Measurements from ENCODE around the gene GAS6.
"Not testable (repeated sequence)": the region's sequence is repeated elsewhere in the genome, so short reads cannot be mapped to it uniquely, and the experiment has no call there.

Gene GAS6

GRCh38 chr13:113835461-113836270 lies 28.2 kb downstream of the GAS6 start:
- DNase-seq = no peak

DNA sequence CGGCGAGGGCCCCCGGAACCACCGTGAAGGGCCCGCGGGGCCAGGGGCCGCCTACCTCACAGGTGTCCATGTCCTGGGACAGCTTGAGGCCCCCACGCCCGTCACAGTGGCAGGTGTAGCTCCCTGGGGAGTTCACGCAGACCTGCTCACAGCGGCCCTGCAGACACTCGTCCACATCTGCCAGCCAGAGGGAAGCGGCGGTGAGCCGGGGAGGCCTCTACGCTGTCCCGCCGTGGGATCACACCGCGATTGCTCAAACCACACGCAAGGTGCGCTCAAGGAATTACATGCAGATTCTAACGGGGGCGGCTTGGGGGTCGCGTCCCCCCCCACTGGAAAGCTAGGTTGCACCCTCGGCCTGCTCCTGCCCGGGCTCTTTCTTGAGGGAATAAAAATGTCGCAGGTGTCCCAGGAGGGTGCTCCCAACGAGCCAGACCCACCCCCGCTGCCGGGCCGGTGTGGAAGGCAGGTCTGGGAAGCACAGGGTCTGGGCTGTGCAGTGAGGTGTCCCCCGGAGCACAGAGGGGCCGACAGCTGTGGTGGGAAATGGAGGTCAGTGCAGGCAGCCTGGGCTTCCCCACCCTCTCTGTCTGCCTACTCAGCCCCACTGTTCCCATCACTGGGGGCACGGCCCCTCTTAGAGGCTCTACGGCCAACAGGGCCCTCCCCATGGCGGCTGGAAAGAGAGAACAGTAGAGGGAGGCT lies 29.2 kb downstream of the GAS6 start:
- DNase-seq = no peak

DNA sequence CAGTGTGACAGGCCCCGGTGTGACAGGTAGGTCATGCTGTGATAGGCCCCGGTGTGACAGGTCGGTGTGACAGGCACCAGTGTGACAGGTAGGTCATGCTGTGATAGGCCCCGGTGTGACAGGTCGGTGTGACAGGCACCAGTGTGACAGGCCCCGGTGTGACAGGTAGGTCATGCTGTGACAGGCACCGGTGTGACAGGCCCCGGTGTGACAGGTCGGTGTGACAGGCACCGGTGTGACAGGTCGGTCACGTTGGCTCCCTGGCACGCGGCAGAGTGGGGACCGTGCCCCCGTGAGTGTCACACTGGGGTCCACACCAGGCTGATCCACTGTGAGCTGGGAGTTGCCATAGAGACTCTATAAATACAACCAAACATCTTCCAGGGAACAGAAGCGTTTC lies 29.9 kb downstream of the GAS6 start:
- DNase-seq = not testable (repeated sequence)

DNA sequence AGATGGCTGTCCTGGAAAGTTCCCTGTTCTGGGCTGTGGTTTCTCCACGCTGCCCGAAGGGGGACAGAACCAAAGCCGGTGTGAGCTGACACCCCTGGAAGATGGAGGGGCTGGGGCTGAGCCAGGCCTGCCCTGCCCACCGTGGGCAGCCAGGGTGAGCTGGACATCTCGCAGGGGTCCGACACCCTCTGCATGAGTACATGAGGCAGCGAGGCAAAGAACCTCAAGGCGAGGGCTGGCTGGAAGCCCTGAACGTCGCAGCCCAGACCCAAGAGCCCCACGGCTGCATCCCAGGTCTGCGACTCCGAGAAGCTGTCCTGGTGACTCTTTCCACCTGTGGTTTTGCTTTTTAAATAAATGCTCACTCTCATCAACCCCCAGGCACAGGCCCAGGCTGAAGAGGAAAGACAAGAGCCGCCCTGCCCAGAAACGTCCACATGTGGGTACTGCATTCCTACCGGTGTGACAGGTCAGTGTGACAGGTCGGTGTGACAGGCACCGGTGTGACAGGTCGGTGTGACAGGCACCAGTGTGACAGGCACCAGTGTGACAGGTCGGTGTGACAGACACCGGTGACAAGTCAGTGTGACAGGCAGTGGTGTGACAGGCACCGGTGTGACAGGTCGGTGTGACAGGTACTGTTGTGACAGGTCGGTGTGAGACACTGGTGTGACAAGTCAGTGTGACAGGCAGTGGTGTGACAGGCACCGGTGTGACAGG lies 30.6 kb downstream of the GAS6 start:
- no peak for DNase-seq

DNA sequence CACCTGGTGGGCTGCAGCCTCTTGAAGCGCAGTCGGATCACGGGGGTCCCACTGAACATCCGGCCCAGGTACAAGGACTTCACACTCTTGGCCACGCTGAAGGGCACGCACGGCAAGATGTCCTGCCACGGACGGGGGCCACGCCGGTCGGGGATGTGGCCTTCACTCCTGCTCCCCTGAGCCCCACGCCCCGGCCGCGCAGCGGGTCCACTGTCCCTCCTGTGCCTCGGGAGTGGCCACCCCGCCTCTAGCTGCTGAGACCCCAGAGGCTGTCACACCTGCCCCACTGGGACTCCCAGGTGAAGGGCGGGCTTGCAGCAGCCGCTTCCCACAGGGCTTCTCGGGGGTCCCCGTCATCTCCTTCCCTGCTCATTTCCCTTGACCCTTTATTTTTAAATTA lies 31.2 kb downstream of the GAS6 start:
- no peak for DNase-seq

DNA sequence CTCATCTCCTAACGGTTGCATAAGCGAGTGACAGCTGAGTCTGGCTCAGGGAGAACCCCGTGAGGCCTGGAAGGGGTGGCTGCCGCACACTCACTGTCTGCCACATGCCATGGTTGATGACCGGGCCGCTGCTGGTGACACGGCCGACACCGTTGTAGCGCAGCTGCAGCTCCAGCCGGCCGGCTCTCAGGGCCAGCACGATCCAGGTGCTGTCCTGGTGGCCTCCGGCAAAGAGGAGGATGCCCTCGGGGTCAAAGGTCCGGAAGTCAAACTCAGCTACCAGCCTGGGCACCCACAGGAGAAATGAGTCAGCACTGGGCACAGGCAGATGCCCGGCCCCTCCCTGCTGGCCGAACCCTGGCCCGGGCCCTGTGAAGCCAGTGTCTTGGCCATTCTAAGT lies 31.7 kb downstream of the GAS6 start:
- DNase-seq = no peak

- DNase-seq = no peak
These were observed 32.8 kb downstream of the GAS6 start for GRCh38 chr13:113831061-113831460.

DNA sequence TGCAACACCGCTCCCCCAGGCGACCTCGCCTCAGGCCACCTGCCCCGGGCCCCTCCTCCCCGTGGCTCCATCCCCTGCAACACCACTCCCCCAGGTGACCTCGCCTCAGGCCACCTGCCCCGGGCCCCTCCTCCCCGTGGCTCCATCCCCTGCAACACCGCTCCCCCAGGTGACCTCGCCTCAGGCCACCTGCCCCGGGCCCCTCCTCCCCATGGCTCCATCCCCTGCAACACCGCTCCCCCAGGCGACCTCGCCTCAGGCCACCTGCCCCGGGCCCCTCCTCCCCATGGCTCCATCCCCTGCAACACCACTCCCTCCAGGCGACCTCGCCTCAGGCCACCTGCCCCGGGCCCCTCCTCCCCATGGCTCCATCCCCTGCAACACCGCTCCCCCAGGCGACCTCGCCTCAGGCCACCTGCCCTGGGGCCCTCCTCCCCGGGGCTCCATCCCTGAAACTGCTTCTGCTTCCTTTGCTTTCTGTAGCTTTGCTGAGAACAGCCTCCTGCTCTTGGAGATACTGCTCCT lies 33.4 kb downstream of the GAS6 start:
- not testable (repeated sequence) for DNase-seq

- no peak for DNase-seq
These were observed 35.5 kb downstream of the GAS6 start for GRCh38 chr13:113828282-113828825.

DNA sequence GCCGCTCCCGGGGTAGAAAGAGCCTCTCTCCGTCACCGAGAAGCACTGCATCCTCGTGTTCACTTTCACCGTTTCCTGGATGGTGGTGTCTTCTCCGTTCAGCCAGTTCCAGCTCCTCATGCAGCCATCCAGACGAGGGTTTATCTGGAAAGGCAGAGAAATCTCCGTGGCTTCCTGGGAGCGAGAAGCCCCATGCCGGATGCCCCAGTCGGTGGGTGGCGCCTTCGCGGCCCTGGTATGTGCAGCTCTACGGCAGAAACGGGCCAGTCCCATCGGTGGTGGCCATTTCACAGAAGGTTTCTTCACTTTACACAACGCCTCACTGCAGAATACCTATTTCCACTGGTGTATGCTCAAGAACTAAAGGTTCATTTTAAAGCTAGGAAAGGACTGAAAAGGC lies 36.9 kb downstream of the GAS6 start:
- DNase-seq = no peak

DNA sequence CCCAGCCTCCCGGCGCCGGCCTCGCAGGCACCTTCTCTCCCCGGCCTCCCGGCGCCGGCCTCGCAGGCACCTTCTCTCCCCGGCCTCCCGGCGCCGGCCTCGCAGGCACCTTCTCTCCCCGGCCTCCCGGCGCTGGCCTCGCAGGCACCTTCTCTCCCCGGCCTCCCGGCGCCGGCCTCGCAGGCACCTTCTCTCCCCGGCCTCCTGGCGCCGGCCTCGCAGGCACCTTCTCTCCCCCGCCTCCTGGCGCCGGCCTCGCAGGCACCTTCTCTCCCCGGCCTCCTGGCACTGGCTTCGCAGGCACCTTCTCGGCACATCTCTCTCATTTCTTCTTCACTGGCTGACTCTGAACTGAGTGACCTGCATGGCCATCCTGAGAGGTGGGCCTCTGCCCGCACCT lies 37.4 kb downstream of the GAS6 start:
- DNase-seq = not testable (repeated sequence)

DNA sequence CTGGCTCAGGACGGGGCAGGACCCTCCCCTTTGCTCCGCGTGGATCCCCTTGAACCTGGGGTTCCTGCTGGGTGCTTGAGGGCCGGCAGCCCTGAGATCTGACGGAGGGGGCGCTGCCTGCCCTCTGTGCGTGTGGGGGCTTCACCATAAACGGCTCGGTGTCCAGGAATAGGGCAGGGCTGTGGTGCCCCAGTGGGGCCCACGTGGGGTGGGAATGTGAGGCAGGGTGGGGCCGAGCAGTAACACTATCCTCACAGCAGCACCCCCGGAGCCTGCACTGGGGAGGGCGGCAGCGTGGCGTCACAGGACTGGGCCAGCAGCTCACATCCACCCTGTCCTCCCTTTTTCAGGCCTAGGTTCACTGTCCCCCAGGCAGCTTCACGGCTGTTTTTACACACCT lies 38.0 kb downstream of the GAS6 start:
- DNase-seq = no peak

GRCh38 chr13:113823771-113824170 lies 40.1 kb downstream of the GAS6 start:
- DNase-seq = no peak

DNA sequence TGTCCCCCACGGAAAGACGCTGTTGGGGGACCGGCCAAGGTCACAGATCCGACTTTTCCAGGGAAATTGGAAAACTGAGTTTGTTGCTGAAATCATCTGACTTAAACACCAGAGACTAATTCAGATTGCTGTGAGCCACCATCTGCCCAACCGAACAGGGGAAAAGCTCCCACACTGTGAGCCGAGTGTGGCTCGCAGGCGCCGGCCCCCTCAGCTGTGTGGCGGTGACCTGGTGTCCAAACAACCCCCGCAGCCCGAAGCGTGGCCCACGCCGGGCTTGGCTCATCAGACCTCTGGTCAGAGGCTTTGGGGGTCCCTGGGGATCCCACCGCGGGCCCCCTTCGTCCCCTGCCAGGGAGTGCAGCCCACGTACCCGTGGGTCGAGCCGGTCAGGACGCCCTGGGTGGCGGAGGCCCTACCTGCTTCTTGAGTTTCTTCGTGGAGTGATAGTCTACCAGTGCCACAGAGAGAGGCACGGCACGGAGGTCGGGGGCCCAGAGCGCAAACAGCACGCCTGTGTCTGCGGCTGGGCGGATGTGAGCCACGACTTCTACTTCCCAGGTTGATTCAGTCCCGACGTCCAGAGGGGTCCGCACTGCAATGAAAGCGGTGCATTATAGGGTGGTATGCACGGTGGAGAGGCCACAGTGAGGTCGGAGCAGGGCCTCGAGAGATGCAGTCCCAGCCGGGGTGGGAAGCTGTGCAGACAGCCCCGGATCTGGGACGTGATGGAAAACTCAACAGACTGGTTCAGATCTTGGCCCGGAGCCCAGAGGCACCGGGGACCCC lies 40.7 kb downstream of the GAS6 start:
- no peak for DNase-seq

DNA sequence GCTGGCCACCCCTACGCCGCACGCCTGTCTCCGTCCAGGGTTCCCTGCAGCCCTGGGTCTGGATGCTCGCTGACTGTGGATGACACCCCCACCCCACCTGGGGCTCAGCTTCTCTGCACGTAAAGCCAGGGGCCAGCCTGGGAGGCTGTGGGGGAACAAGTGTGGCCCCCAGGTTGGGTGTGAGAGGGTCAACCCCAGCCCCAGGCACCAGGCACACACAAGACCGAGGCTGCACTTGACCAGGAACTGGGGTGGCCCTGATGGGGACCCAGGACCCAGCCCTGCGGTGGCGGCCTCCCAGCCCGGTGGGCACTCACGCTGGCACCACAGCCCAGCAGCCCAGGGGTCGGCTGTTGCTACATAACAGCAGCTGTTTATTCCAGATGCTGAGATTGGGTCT lies 41.6 kb downstream of the GAS6 start:
- no peak for DNase-seq

GRCh38 chr13:113821847-113822246 lies 42.0 kb downstream of the GAS6 start:
- no peak for DNase-seq

DNA sequence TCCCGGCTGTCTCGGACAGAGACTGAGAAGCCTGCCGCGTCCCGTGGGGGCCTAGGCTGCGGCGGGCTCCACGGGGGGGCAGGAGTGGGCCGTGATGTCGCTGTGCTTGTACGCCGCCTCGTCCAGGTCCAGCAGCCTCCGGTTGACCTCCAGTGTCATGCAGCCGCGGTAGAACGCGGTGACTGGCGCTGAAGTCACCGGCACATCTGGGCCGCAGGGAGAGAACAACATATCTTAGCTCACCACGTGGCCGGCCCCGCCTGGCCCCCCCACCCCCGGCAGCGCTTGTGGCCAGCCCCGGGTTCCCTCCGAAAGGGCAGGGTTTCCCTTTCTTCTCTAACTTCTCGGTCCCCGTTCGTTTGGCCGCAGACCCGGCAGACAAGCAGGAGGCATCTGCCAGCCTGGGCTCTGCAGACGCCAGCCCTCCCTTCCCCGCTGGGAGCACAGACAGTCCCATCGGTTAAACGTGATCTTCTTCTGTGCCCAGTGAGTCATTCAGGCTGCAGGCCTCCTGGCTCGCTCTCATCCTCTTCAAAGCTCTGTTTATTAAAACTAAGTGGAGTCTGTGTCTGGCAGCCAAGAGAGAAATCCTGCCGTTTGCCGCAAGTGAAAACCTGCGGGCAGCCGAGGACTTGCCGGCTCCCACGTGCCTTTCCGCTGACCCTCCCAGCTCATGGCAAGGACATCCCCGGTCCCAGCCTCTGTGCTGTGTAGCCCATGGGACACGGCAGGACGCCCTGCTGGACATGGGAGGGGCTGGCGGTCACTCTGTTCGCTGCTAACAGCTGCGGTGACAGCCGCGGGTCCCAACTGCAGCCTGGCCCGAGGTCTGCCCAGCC lies 42.8 kb downstream of the GAS6 start:
- DNase-seq = no peak

GRCh38 chr13:113819731-113820715 lies 43.9 kb downstream of the GAS6 start:
- DNase-seq = no peak

- DNase-seq = no peak
These were observed 44.5 kb downstream of the GAS6 start for GRCh38 chr13:113819341-113819730.

GRCh38 chr13:113818700-113819295 lies 45.1 kb downstream of the GAS6 start:
- DNase-seq = no peak
